SKM-1 (cell line): ENCODE data around the gene GLI1.
A peak's percentile ranks its signal among the peaks of the same experiment; 100 is the strongest.
"Not testable (repeated sequence)": the region's sequence is repeated elsewhere in the genome, so short reads cannot be mapped to it uniquely, and the experiment has no call there.

Experiments
- DNase-seq: peaks from one replicate; lab custom pipeline; 2025; ENCODE audit not compliant: unreplicated experiment; lab: John Stamatoyannopoulos, UW

Gene GLI1

DNA sequence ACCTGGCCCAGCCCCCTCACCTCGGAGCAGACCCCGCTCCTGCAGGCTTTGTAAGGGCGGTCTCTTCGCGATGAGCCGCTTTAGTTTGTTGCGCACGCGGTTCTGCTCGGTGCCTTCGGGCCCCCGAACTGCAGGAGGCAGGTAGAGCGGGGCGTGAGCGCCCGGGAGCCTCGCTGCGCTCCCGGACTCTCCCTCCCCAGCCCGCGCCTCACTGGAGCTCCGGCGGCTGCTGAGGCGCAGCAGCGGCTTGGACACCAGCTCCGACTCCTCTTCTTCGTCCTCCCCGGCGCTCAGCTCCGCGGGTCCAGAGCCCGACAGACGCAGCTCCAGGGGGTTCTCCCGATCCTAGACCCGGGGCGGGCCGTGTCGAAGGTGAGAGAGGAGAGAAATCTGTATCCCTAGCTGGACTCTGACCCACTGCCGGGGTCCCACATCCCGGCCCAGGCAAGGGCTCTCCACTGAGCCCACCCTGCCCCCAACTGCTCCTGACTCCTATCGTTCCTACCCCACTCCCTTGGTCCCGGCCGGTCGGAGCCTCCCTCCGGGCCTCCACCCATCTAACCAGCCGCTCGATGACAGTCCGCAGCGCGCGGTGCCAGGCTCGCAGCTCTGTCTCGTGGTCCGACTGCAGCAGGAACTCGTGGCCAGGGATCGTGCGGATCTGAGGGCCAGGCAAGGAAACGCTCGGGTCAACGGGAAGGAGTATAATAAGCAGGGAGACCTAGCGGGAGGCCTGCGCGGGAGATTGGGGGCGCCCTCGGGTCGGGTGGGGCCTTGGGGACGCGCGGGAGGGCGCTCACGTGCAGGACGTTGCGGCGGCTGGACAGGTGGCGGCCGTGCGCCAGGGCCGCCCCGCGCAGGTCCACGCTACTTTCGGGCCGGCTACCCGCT lies 15.9 kb downstream of the GLI1 start:
- DNase-seq = no peak

DNA sequence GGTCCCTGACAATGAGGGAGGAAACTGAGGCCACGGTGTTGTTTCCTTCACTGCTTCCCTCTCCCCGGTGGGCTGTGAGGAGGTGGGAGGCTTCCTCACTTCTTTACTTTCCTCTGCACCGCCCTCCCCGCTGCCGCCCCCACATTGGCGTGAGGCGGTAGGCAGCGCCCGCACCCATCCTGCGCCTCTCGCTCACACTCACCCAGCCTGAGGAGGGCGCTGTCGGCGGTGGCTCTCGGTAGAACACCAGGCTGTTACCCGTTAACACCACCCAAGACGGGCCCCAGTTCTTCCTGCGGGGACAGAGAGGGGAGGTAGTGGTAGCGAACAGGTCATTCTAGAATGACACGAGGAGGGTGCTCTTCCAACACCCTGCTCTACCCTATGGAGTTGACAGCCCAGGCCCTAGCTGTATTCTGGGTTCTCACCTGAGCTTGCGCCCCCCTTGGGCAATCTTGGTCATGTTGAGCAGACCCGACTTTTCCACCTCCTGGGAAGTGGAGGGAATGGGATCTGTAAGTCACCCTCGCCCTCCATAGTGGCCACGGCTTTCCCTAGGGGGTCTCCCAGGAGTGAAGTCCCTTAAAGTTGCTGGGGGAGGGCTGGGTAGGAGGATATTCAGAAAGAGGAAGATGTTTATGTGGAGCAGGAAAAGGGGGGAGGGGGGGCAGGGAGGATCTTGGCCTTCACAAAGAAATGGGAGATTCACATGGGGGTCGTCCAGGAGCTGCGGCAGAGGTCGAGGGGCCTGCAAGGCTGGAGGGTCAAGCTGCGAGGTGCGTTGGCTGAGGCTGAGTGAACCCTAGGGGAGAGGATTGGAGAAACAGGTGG lies 16.8 kb downstream of the GLI1 start:
- DNase-seq = no peak

DNA sequence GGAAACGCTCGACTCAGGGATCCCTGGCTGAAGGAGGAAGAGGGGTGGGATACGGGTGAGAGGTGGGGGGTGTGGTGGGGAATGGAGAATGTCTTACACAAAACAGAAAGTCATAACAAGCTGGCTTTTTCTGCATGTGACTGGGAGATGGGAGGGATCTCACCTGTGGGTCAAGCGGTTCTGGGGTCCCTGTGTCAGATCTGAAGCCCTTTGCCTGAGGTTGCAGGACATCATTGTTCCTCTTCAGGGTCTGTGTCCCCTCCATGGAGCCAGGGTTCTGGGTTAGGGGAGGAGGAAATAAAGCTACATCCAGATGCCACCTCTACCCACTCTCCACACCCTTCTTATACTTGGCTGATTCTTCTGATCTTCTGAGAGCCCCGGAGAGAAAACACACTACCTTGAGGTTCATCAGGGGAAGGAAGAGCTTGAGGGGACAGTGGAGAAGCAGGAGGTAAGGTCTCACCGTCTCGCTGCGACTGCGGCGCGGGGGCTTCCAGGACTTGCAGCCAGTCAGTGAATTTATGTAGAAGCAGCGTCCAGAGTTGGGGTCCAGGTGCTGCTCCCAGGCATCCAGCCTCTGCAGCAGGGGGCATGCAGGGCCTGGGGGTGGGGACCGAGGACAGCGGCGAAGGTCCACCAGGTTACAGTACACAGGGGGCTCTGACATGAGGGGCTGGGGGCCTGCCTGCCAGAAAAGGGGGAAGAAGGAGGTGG lies 17.6 kb downstream of the GLI1 start:
- DNase-seq = no peak

DNA sequence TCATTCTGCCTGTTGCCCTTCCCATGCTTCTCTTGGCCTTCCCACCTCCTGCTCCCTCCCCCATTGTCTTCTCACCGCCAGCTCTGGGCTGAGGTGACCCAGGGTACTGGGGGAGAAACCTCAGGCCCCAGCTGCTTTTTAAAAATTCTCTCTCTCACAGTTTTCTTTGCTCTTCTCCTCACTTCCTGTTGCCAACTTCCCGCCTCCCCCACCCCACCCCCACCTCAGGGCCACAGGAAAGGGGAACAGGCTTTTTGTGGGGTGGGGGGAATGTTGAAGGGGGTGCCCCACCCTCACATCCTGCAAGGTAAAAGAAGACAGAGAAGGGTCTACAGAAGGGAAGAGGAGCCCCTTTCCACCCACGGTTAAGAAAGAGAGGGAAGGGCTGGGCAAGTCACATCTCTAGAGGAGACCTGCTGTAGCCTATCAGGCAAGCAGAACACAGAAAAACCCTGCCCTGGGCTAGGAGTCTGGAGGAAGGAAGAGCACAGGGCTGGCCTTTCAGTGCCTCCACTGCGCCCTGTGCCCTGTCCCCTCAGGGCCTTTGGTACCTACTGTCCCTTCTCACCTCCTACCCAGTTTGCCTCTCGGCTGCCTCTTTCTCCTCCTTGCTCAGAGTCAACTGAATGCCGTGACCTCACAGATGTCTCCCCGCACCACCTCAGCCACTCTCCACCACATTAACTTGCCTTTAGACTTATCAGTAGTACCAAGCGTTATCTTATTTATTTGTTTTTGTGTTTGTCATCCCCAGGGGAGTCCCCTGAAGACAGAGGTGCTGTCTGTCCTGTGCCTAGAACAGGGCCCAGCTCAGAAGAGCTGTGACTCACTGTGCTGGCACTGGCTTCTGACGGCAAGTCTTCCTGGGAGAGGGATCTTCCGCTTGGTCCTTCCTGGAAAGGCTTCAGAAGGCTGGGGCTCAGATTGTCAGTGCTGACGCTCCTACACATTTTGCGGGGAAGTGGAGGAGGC lies 18.4 kb downstream of the GLI1 start:
- DNase-seq = peak; percentile 19

DNA sequence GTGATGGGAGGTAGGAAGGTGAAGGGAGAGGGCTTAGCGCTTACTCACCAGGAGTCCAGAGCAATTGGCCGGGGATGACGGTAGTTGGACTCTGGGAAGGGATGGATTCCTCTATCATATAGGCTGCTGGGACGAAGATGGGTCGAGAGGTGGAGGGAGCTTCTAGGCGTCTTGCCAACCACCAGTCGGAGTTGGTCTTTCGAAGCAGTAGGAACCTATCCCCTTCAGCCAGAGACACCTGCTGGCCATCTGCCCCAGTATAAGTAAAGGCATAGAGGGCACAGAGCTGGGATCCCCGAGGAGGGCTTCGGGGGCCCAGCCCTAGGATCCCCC lies 19.4 kb downstream of the GLI1 start:
- no peak for DNase-seq

DNA sequence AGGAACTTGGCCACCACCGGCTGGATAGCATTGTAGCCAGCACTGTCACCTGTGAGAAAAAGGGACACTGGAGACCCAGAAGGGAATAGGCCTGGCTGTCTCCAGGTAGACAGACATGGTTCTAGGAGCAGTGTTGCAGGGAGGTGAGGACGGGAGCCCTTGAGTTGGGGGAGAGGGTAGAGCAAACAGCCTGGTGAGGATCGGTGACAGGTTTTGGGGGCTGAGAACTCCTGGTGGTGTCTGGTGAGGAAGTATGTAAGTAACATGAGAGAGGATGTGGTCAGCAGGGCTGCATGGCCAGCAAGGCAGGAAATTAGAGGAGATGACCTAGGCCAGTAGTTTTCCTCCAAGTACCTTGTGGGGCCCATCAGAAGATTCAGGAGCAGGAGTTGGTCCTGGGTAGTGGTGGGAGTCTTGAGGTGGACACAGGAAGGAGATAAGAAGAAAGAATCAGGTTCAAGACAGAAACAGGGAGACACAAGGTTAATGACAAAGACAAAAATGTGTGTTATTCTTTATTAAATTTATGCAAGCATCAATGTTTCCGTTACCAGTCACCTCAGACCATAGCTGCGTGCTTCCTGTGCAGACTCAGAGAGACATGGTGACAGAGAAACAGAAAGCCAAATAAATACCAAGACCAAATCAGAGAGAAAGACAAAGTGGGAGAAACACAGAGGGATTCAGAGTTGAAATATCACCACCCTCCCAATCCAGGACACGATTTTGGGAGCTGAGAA lies 20.0 kb downstream of the GLI1 start, which contains the start of gene ARHGAP9:
TSS of gene ARHGAP9 (minus strand) at position 491 of the 740 bp plus-strand sequence. CDS start at position 31, 460 bp downstream.
- DNase-seq = no peak

DNA sequence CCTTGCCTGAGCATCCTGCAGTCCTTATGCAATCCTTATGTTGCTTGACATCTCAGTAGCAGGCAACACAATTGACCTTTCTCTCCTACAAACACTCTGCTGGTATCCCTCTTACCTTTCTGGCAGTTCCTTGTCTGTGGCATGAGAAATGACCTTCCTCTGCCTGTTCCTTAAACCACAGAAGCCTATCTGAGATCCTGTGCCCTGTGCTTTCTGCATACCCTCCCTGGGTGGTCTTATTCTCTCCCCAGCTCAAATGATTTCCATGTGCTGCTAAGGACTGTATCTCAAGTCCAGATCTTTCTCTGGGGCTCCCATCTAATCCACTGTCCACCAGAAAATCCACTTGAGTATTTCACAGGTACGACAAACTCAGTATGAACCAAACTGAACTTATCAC lies 22.1 kb downstream of the GLI1 start:
- no peak for DNase-seq

DNA sequence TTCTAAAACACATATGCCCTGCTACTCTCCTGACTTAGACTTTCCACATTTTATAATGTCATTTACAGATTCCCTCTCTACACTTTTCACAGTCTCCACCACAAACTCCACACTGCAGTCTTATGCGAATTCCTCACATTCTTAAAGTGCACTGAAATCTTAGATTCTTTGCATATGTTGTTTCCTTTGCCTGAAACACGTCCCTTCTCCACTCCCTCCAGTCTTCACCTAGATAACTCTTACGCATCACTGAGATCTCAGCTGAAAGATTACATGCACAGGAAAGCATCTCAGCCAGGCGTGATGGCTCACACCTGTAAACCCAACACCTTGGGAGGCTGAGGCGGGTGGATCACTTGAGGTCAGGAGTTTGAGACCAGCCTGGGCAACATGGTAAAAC lies 23.9 kb downstream of the GLI1 start:
- DNase-seq = no peak

DNA sequence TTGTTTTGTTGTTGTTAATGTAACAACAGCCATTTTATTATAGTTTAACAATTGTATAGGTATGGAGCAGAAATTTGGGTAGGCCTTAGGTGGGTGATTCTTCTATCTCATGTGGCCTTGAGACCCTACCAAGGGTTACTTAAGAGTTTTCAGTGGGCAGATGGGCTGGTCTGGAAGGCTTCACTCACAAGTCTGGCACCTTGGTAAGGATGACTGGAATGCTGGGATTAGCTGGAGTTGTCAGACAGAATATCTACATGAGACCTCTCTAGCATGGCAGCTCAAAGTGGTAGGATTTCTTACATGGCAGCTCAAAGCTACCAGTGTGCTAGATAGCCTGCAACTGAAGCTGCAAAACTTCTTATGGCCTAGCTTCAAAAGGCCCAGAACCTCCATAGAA lies 26.1 kb downstream of the GLI1 start:
- no peak for DNase-seq

DNA sequence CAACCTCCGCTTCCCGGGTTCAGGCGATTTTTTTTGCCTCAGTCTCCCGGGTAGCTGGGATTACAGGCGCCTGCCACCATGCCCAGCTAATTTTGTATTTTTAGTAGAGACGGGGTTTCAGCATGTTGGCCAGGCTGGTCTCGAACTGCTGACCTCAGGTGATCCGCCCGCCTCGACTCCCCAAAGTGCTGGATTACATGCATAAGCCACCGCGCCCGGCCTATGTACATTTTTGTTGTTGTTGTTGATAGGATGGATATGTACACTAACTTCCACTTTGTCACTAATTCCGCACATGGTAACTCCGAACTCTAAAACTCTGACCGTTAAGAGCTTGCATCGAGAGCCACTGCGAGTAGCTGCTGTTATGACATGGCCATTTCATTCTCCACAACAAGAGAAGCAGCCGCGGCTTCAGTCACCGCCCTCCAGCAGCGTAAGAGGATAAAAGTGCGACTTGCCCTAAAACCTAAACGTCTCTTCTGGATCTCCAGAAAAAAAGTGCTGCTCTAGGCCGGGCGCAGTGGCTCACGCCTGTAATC lies 27.5 kb downstream of the GLI1 start:
- no peak for DNase-seq

DNA sequence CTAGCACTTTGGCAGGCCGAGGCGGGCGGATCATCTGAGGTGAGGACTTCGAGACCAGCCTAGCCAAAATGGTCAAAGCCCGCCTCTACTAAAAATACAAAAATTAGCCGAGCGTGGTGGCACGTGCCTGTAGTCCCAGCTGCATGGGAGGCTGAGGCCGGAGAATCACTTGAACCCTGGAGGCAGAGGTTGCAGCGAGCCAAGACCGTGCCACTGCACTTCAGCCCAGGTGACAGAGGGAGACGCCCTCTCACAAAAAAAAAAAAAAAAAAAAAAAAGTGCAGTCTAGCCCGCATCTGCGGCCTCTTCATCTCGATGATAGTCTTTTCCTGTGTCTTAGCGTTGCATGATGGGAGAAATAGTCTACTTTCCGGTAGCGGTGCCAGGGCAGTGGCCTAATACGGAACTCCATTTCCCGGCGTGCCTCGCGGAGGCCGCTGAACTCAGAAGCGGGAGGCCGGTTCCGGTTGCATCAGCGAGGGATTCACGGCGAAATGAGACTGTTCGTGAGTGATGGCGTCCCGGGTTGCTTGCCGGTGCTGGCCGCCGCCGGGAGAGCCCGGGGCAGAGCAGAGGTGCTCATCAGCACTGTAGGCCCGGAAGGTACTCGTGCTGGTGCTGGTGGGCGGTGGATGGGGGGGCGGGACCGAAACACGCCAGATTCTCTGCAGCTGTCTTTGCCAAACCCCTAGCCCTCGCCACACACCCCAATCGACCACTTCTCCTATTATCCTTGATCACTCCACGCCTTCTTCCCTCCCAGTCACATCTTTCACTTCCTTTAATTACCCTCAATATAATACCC lies 28.2 kb downstream of the GLI1 start, which contains the start of gene MARS1:
TSS of gene MARS1 (plus strand) at position 472 of the 805 bp plus-strand sequence. CDS start at position 495, 23 bp downstream.
- peak; percentile 77 for DNase-seq

DNA sequence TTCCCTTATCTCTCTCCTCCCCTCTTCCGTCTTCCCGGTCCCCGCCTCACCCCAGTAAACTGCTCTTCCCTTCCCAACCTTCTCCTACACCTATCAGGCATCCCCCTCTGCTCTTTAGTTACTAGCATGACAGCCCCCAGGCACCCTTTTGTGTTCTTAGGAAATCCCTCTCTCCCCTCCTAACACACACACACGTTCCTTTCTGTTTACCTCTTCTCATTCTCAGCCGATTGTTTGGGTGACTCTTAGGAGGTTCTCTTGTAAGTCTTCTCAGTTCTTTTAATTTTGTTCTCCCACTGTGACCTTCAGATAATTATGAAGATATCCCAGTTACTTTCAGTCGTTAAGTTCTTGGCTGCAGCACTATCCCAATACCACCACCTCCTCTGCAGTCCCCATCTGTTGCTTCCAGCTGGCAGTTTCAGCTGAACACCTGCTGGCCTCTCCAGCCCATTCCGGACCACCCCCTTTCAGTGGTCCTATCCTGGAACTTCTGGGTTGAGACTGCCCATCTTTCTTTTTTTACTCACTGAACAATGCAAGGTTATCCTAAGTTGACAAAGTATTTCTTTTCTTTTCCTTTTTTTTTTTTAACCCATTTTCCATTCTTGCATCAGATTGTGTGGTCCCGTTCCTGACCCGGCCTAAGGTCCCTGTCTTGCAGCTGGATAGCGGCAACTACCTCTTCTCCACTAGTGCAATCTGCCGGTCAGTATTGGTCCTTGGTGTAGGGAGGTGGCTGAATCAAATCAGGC lies 29.0 kb downstream of the GLI1 start:
- no peak for DNase-seq

DNA sequence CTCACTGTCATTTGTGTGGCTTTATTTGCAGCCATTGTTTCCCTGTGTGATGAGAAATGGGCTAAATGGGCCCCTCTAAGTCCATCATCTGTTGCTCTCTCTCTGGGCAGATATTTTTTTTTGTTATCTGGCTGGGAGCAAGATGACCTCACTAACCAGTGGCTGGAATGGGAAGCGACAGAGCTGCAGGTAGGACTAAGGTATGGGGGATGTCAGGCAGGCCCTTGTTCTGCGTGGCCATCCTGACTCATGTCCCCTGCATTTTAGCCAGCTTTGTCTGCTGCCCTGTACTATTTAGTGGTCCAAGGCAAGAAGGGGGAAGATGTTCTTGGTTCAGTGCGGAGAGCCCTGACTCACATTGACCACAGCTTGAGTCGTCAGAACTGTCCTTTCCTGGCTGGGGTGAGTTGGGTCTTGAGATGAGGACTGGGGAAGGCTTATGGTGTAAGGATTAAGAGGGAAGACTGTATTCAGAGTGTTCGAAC lies 29.6 kb downstream of the GLI1 start:
- no peak for DNase-seq

DNA sequence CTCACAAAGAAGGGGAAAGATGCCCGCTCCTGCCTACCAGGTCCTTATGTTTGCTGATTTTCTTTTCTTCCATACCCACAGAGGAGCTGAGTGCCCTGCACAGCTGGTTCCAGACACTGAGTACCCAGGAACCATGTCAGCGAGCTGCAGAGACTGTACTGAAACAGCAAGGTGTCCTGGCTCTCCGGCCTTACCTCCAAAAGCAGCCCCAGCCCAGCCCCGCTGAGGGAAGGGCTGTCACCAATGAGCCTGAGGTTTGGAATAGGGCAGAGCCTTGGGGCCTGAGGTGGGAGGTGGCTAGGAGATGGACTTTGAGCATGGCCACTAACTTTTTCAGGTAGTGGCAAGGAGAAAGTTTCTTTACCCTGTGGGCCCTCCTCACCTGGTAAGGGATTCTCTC lies 30.5 kb downstream of the GLI1 start:
- no peak for DNase-seq

DNA sequence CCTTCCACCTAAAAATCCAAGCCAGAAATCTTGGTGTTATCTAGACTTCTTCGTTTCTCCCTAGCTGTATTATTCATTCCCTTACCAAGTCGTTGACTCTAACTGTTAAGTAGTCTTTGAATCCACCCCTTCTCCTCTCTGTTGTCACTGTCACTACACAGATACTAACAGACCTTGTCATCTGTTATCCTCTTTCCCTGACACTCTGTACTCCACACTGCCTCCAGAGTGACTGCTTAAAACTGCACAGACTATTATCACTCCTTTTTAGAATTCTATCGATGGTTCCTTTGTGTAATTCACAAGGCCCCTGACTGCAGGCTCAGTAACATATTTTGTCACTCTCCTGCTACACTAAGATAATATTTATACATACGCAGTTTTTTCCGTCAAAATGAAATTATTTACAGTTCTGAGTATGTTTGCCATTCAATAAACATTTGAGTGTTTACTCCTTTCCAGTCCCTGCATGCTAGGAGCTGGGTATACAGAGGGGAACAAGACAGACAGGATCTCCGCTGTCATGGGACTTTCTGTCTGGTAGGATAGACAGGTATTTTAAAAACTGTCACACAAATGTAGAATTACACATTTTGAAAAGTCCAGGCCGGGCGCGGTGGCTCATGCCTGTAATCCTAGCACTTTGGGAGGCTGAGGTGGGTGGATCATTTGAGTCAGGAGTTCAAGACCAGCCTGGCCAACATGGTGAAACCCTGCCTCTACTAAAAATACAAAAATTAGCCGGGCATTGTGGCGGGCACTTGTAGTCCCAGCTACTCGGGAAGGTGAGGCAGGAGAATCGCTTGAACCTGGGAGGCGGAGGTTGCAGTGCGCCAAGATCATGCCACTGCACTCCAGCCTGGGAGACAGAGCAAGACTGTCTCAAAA lies 32.1 kb downstream of the GLI1 start:
- no peak for DNase-seq

DNA sequence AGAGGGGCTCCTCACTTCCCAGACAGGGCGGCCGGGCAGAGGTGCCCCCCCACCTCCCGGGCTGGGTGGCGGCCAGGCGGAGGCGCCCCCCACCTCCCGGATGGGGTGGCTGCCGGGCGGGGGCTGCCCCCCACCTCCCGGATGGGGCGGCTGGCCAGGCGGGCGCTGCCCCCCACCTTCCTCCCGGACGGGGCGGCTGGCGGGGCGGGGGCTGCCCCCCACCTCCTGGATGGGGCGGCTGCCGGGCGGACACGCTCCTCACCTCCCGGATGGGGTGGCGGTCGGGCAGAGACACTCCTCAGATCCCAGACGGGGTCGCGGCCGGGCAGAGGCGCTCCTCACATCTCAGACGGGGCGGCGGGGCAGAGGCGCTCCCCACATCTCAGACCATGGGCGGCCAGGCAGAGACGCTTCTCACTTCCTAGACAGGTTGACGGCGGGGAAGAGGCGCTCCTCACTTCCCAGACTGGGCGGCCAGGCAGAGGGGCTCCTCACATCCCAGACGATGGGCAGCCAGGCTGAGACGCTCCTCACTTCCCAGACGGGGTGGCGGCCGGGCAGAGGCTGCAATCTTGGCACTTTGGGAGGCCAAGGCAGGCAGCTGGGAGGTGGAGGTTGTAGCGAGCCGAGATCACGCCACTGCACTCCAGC lies 35.6 kb downstream of the GLI1 start:
- not testable (repeated sequence) for DNase-seq
